COLO668 (cell line): ENCODE measurements around the gene MBP.
A peak's percentile ranks its signal among the peaks of the same experiment; 100 is the strongest.
"Not testable (repeated sequence)": the region's sequence is repeated elsewhere in the genome, so short reads cannot be mapped to it uniquely, and the experiment has no call there.

ENCODE experiments used
- DNase-seq: peaks from one replicate; lab custom pipeline; 2025; ENCODE audit not compliant: unreplicated experiment; lab: John Stamatoyannopoulos, UW

Gene MBP

GRCh38 chr18:76994086-76994654 is 138.4 kb downstream of the MBP start:
- no peak for DNase-seq

- no peak for DNase-seq
Observed at GRCh38 chr18:76993573-76993972, 139.0 kb downstream of the MBP start.

GRCh38 chr18:76993085-76993382 is 139.5 kb downstream of the MBP start:
- DNase-seq, result no peak

GRCh38 chr18:76992226-76993084 is 140.1 kb downstream of the MBP start:
- DNase-seq, result no peak

- no peak for DNase-seq
Observed at GRCh38 chr18:76991021-76991688, 141.4 kb downstream of the MBP start.

GRCh38 chr18:76990343-76991020 is 142.1 kb downstream of the MBP start:
- not testable (repeated sequence) for DNase-seq

- DNase-seq, result no peak
Observed at GRCh38 chr18:76989647-76990190, 142.9 kb downstream of the MBP start.

- no peak for DNase-seq
Observed at GRCh38 chr18:76988827-76989646, 143.5 kb downstream of the MBP start.

- no peak for DNase-seq
Observed at GRCh38 chr18:76988031-76988826, 144.4 kb downstream of the MBP start.

- DNase-seq, result no peak
Observed at GRCh38 chr18:76986406-76986805, 146.2 kb downstream of the MBP start.

GRCh38 chr18:76985951-76986236 is 146.7 kb downstream of the MBP start:
- DNase-seq, result no peak

- no peak for DNase-seq
Observed at GRCh38 chr18:76985156-76985950, 147.2 kb downstream of the MBP start.

GRCh38 chr18:76984193-76985155 is 148.1 kb downstream of the MBP start:
- no peak for DNase-seq

- no peak for DNase-seq
Observed at GRCh38 chr18:76983613-76984051, 149.0 kb downstream of the MBP start.

GRCh38 chr18:76982841-76983583 is 149.6 kb downstream of the MBP start:
- peak; percentile 90 for DNase-seq

- DNase-seq, result no peak
Observed at GRCh38 chr18:76982038-76982437, 150.5 kb downstream of the MBP start.

- DNase-seq, result no peak
Observed at GRCh38 chr18:76981396-76981968, 151.1 kb downstream of the MBP start.
